GM19239 (cell line): ENCODE results near the gene SUCO.
A peak's percentile ranks its signal among the peaks of the same experiment; 100 is the strongest.
"Not testable (repeated sequence)": the region's sequence is repeated elsewhere in the genome, so short reads cannot be mapped to it uniquely, and the experiment has no call there.

Experiments
- DNase-seq: peaks from one replicate; pipeline ENCODE4 v3.0.0; 2011; ENCODE audit warnings: low spot score; ENCODE audit not compliant: insufficient read length
- FAIRE-seq: peaks from 2 replicates; lab custom pipeline; 2011; peaks lifted over from hg19 to GRCh38; lab: Jason Lieb, UNC

The SUCO gene

GRCh38 chr1:172532700-172533512, at the start of gene SUCO:
SUCO (plus strand) TSS chr1:172533150; CDS start chr1:172533436, 286 bp downstream.
- DNase-seq: peak; percentile 79
- peak; percentile 31 for FAIRE-seq

GRCh38 chr1:172483448-172483847, 49.5 kb upstream of the SUCO start:
- DNase-seq (no peak), FAIRE-seq (no peak)

GRCh38 chr1:172484252-172484651, 48.7 kb upstream of the SUCO start:
- DNase-seq: no peak
- FAIRE-seq: no peak

- no peak for FAIRE-seq
- DNase-seq: no peak
These were observed 47.3 kb upstream of the SUCO start for GRCh38 chr1:172485626-172486025.

- DNase-seq (no peak), FAIRE-seq (no peak)
These were observed 46.0 kb upstream of the SUCO start for GRCh38 chr1:172486805-172487454.

GRCh38 chr1:172487550-172487949, 45.4 kb upstream of the SUCO start:
- FAIRE-seq (no peak), DNase-seq (no peak)

- no peak for DNase-seq
- no peak for FAIRE-seq
These were observed 44.6 kb upstream of the SUCO start for GRCh38 chr1:172488393-172488792.

- DNase-seq (no peak), FAIRE-seq (no peak)
These were observed 43.1 kb upstream of the SUCO start for GRCh38 chr1:172489847-172490246.

GRCh38 chr1:172492421-172492820, 40.5 kb upstream of the SUCO start:
- FAIRE-seq (no peak), DNase-seq (no peak)

GRCh38 chr1:172494166-172494565, 38.8 kb upstream of the SUCO start:
- DNase-seq: no peak
- no peak for FAIRE-seq

- FAIRE-seq, DNase-seq: not testable (repeated sequence)
These were observed 36.8 kb upstream of the SUCO start for GRCh38 chr1:172496127-172496526.

- no peak for FAIRE-seq
- DNase-seq: no peak
These were observed 36.3 kb upstream of the SUCO start for GRCh38 chr1:172496678-172497077.

GRCh38 chr1:172497230-172497629, 35.7 kb upstream of the SUCO start:
- no peak for FAIRE-seq
- DNase-seq: no peak

- no peak for FAIRE-seq
- DNase-seq: no peak
These were observed 34.1 kb upstream of the SUCO start for GRCh38 chr1:172498857-172499256.

GRCh38 chr1:172499636-172500141, 33.3 kb upstream of the SUCO start:
- FAIRE-seq: no peak
- DNase-seq: no peak

GRCh38 chr1:172500207-172500606, 32.7 kb upstream of the SUCO start:
- DNase-seq (no peak), FAIRE-seq (no peak)

- no peak for FAIRE-seq
- DNase-seq: no peak
These were observed 25.2 kb upstream of the SUCO start for GRCh38 chr1:172507741-172508140.

GRCh38 chr1:172510479-172510878, 22.5 kb upstream of the SUCO start:
- DNase-seq (no peak), FAIRE-seq (no peak)

- FAIRE-seq: no peak
- no peak for DNase-seq
These were observed 20.4 kb upstream of the SUCO start for GRCh38 chr1:172512591-172512990.

GRCh38 chr1:172513479-172513878, 19.5 kb upstream of the SUCO start:
- no peak for DNase-seq
- no peak for FAIRE-seq

GRCh38 chr1:172514108-172514507, 18.8 kb upstream of the SUCO start:
- no peak for FAIRE-seq
- no peak for DNase-seq
